Endothelial cell of umbilical vein (primary cell): ENCODE data around the gene SLC25A40. TPM values are rescaled to one million over a fixed set of nuclear protein-coding genes. Genes with fewer than 3 reads are reported as not detected.

ENCODE experiments used
- BruUV-seq: library from RNA; stranded (reverse); fragments of 400-500 nt; replicated peaks from 2 replicates; lab custom pipeline; 2021; lab: Mats Ljungman, UMichigan
- CTCF ChIA-PET: fragments of 300-600, 350-600 bp; sonication (Branson Sonifier 250); formaldehyde crosslinking; loops from one replicate; lab custom pipeline; 2021; ENCODE audit warnings: antibody characterized with exemption, inconsistent platforms; lab: Charles Lee
- POLR2A ChIA-PET: fragments of 300-600, 350-600 bp; sonication (Branson Sonifier 250); formaldehyde crosslinking; loops from one replicate; lab custom pipeline; 2021; ENCODE audit warnings: antibody characterized with exemption, inconsistent platforms; lab: Charles Lee
- DNase-seq: peaks from one replicate; pipeline ENCODE4 v3.0.0-alpha.2; 2011; ENCODE audit warnings: low read depth, low spot score
- FAIRE-seq: peaks from 2 replicates; lab custom pipeline; 2011; peaks lifted over from hg19 to GRCh38; lab: Jason Lieb, UNC
- H2AFZ ChIP-seq: 2 replicates; pipeline ENCODE4 v1.6.0; 2012; ENCODE audit warnings: low read depth, low read length, control low read depth, inconsistent platforms
- H3K27ac ChIP-seq: 2 replicates; pipeline ENCODE4 v1.5.1; 2011; ENCODE audit warnings: low read depth, mild to moderate bottlenecking, control low read depth, low read length, moderate library complexity; ENCODE audit not compliant: insufficient read depth
- H3K27me3 ChIP-seq, 2 experiments: 2 replicates each; pipeline versions ENCODE4 v1.6.0 to v1.6.1; 2011; ENCODE audit warnings: low read length in 2 of 2, mixed read lengths in 1 of 2; ENCODE audit not compliant: control insufficient read depth in 2 of 2, insufficient read depth in 2 of 2
- H3K36me3 ChIP-seq, 2 experiments: 2 replicates in 1 of 2; 3 replicates in 1 of 2; pipeline ENCODE4 v1.5.1; 2011; ENCODE audit warnings: low read length in 2 of 2, mild to moderate bottlenecking in 1 of 2, moderate library complexity in 1 of 2; ENCODE audit not compliant: control insufficient read depth in 2 of 2, insufficient read depth in 2 of 2; ENCODE audit errors: extremely low read depth in 1 of 2
- H3K4me1 ChIP-seq: 3 replicates; pipeline ENCODE4 v1.5.1; 2011; ENCODE audit warnings: mild to moderate bottlenecking, low read length; ENCODE audit not compliant: control insufficient read depth, insufficient read depth; ENCODE audit errors: extremely low read depth
- H3K4me2 ChIP-seq: 2 replicates; pipeline ENCODE4 v1.6.1; 2011; ENCODE audit warnings: low read length, control low read depth, mixed read lengths; ENCODE audit not compliant: insufficient read depth
- H3K4me3 ChIP-seq, 3 experiments: fragments of 200-600 bp in 1 of 3; sonication (generic), shearing (Covaris generic) in 1 of 3; replicated peaks in 1 of 3; 2 replicates each; pipeline ENCODE4 v1.5.1; 2011 to 2016; ENCODE audit warnings: control low read depth in 3 of 3, low read length in 3 of 3, mild to moderate bottlenecking in 2 of 3, inconsistent platforms in 1 of 3, low read depth in 1 of 3, moderate library complexity in 1 of 3; ENCODE audit not compliant: insufficient read depth in 1 of 3
- H3K79me2 ChIP-seq: 2 replicates; pipeline ENCODE4 v1.6.0; 2012; ENCODE audit warnings: low read length, inconsistent platforms; ENCODE audit not compliant: control insufficient read depth, insufficient read depth
- H3K9ac ChIP-seq: replicated peaks from 2 replicates; pipeline ENCODE3; 2011; ENCODE audit warnings: low read length, control low read depth; ENCODE audit not compliant: insufficient read depth; ENCODE audit errors: extremely low read depth
- H3K9me1 ChIP-seq: replicated peaks from 3 replicates; pipeline ENCODE4 v1.6.0; 2011; ENCODE audit warnings: mild to moderate bottlenecking, low read length; ENCODE audit not compliant: control insufficient read depth, insufficient read depth; ENCODE audit errors: extremely low read depth
- H3K9me3 ChIP-seq: replicated peaks from 2 replicates; pipeline ENCODE4 v1.5.1; 2012; ENCODE audit warnings: low read length, inconsistent platforms; ENCODE audit not compliant: control insufficient read depth, insufficient read depth
- H4K20me1 ChIP-seq: replicated peaks from 2 replicates; pipeline ENCODE3; 2011; ENCODE audit warnings: mild to moderate bottlenecking, low read length; ENCODE audit not compliant: control insufficient read depth, insufficient read depth; ENCODE audit errors: extremely low read depth
- EZH2 ChIP-seq: IDR thresholded peaks from 2 replicates; pipeline ENCODE4 v1.6.1; 2012; ENCODE audit warnings: borderline replicate concordance, low read depth, mild to moderate bottlenecking, moderate library complexity, low read length, inconsistent platforms; ENCODE audit not compliant: severe bottlenecking
- FOS ChIP-seq: IDR thresholded peaks from 2 replicates; pipeline ENCODE4 v1.6.1; 2011; ENCODE audit warnings: mild to moderate bottlenecking, low read length, moderate library complexity, borderline replicate concordance; ENCODE audit not compliant: insufficient read depth
- GATA2 ChIP-seq: IDR thresholded peaks from 2 replicates; pipeline ENCODE4 v1.7.0; 2011; ENCODE audit warnings: low read depth, mild to moderate bottlenecking, moderate library complexity, mixed read lengths, low read length; ENCODE audit not compliant: insufficient read length, insufficient read depth
- JUN ChIP-seq: IDR thresholded peaks from 2 replicates; pipeline ENCODE4 v1.6.1; 2011; ENCODE audit warnings: borderline replicate concordance, low read depth; ENCODE audit not compliant: insufficient read length, insufficient read depth
- POLR2A ChIP-seq: IDR thresholded peaks from 2 replicates; pipeline ENCODE4 v1.6.1; 2012; ENCODE audit warnings: low read depth, mild to moderate bottlenecking, control low read depth, low read length
- POLR2AphosphoS5 ChIP-seq: IDR thresholded peaks from 2 replicates; pipeline ENCODE4 v1.6.1; 2012; ENCODE audit warnings: low read depth, mild to moderate bottlenecking, control low read depth, low read length, moderate library complexity; ENCODE audit not compliant: insufficient read depth
- dilution Hi-C: fragments of 300-500 bp; cut with MboI; formaldehyde crosslinking; loops from one replicate; pipeline ENCODE4 v1.15.0; 2019; ENCODE audit warnings: low sequenced_read_pairs; ENCODE audit not compliant: extremely low pct_ligation_motif_present
- intact Hi-C: fragments of 100-400 bp; cut with micrococcal nuclease; formaldehyde crosslinking; loops from one replicate; pipeline ENCODE4 v1.10.0; 2022
- polyA plus RNA-seq, 4 experiments: library from polyadenylated mRNA; depleted of rRNA in 3 of 4; stranded (reverse) in 3 of 4; unstranded in 1 of 4; fragments of >200 nt; gene quantifications; 2 replicates each; pipeline versions ENCODE4 v1.2.1 to v1.2.3, GENCODE V29; 2011 to 2012; ENCODE audit warnings: missing spikeins in 1 of 4
- total RNA-seq: library from RNA; stranded (reverse); gene quantifications from 2 replicates; pipeline ENCODE4 v1.2.3, GENCODE V29; 2021
- TF ChIP-seq, protein P1 (sequence below): IDR thresholded peaks from 2 replicates; pipeline ENCODE4 v1.6.1; 2011; ENCODE audit not compliant: insufficient read depth, insufficient read length

Gene SLC25A40
- total and polyA plus RNA-seq, 2 donors (not counting 3 experiments of a cell fraction or from before 2014, with no cell fraction given) = 7.1 to 17.1 TPM

- no TSS peak for BruUV-seq
- Histone ChIP-seq H3K9ac (no peak overlapping the region), H3K27me3 (no peaks in the 10 kb centered on the region), H3K27ac (no peak overlapping the region), H3K4me3 (no peak overlapping the region), H3K9me1 (no peaks in the 10 kb centered on the region), H3K4me1 (no peaks in the 10 kb centered on the region), H3K9me3 (no peaks in the 10 kb centered on the region), H3K36me3 (no peaks in the 10 kb centered on the region), H3K4me2 (no peak overlapping the region), H3K79me2 (no peaks in the 10 kb centered on the region), H4K20me1 (no peaks in the 10 kb centered on the region), H2AFZ (no peak overlapping the region)
- POLR2A ChIA-PET = no interaction called here
- TF ChIP-seq JUN (no peak), EZH2 (no peak), GATA2 (no peak)
- intact Hi-C loops = no loop called here
- DNase-seq (no peak), FAIRE-seq (no peak)
- dilution Hi-C loops = no loop called here
- CTCF ChIA-PET = no interaction called here
These were observed 17.6 kb downstream of the SLC25A40 start for GRCh38 chr7:87858417-87859100.

GRCh38 chr7:87853237-87853864 lies 22.8 kb downstream of the SLC25A40 start:
- POLR2A ChIA-PET = no interaction called here
- no peak overlapping the region for H2AFZ ChIP-seq
- CTCF ChIA-PET = no interaction called here
- H3K9ac ChIP-seq = no peak overlapping the region
- dilution Hi-C loops (no loop called here), intact Hi-C loops (no loop called here)
- FAIRE-seq (no peak), DNase-seq (no peak)
- no peaks in the 10 kb centered on the region for H4K20me1 ChIP-seq
- TF ChIP-seq POLR2A = no peak
- TF ChIP-seq FOS = no peak
- TF ChIP-seq GATA2 = no peak
- TF ChIP-seq, protein P1, sequence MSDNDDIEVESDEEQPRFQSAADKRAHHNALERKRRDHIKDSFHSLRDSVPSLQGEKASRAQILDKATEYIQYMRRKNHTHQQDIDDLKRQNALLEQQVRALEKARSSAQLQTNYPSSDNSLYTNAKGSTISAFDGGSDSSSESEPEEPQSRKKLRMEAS = no peak
- no peak for TF ChIP-seq POLR2AphosphoS5
- H3K79me2 ChIP-seq = no peaks in the 10 kb centered on the region
- no peak overlapping the region for H3K27ac ChIP-seq
- H3K9me3 ChIP-seq = no peaks in the 10 kb centered on the region
- H3K4me2 ChIP-seq = no peak overlapping the region
- peaks cover 0 to 2% of the 10 kb centered on the region in 2 experiments for H3K36me3 ChIP-seq
- H3K27me3 ChIP-seq = no peaks in the 10 kb centered on the region
- no TSS peak for BruUV-seq
- no peak overlapping the region for H3K4me3 ChIP-seq
- no peaks in the 10 kb centered on the region for H3K9me1 ChIP-seq
- H3K4me1 ChIP-seq = no peaks in the 10 kb centered on the region
